PC-9 (cell line): ENCODE data around the gene SEL1L2. TPM values are rescaled to one million over a fixed set of nuclear protein-coding genes. Genes with fewer than 3 reads are reported as not detected.
A peak's percentile ranks its signal among the peaks of the same experiment; 100 is the strongest.
"Not testable (repeated sequence)": the region's sequence is repeated elsewhere in the genome, so short reads cannot be mapped to it uniquely, and the experiment has no call there.

Experiments
- BruUV-seq: library from RNA; stranded (reverse); fragments of 400-500 nt; replicated peaks from 2 replicates; lab custom pipeline; 2021; lab: Mats Ljungman, UMichigan
- CTCF ChIA-PET: fragments of 300-600 bp; sonication (Branson Sonifier 250); formaldehyde crosslinking; loops from one replicate; lab custom pipeline; 2022; ENCODE audit warnings: antibody characterized with exemption; lab: Charles Lee
- POLR2A ChIA-PET: fragments of 300-600 bp; sonication (Branson Sonifier 250); formaldehyde crosslinking; loops from one replicate; lab custom pipeline; 2022; ENCODE audit warnings: antibody characterized with exemption; ENCODE audit not compliant: unreplicated experiment; lab: Charles Lee
- DNase-seq, 2 experiments: peaks; one replicate each; pipeline versions ENCODE4 v3.0.0 to v3.0.0-alpha.2; 2015 to 2022; ENCODE audit warnings: mixed read lengths in 1 of 2
- H2AFZ ChIP-seq: fragments of 200-600 bp; sonication (generic); 2 replicates; pipeline ENCODE4 v1.8.1; 2017; ENCODE audit warnings: antibody characterized with exemption
- H3F3A ChIP-seq: fragments of 200-600 bp; sonication (generic); 2 replicates; pipeline ENCODE4 v1.8.1; 2017; ENCODE audit warnings: antibody characterized with exemption, mild to moderate bottlenecking, low read depth; ENCODE audit not compliant: insufficient read depth
- H3K27ac ChIP-seq: fragments of 200-600 bp; sonication (generic); 2 replicates; pipeline ENCODE4 v1.6.1; 2016; ENCODE audit warnings: mixed run types
- H3K27me3 ChIP-seq: fragments of 200-600 bp; sonication (generic); 2 replicates; pipeline ENCODE4 v1.6.1; 2016; ENCODE audit warnings: low read depth, mixed run types; ENCODE audit not compliant: insufficient read depth
- H3K36me3 ChIP-seq: fragments of 200-600 bp; sonication (generic); 2 replicates; pipeline ENCODE4 v1.6.1; 2016; ENCODE audit warnings: low read depth, mixed run types
- H3K4me1 ChIP-seq: fragments of 200-600 bp; sonication (generic); replicated peaks from 2 replicates; pipeline ENCODE4 v1.6.1; 2016; ENCODE audit warnings: mixed run types; ENCODE audit not compliant: insufficient read depth
- H3K4me2 ChIP-seq: fragments of 200-600 bp; sonication (generic); 2 replicates; pipeline ENCODE4 v1.6.1; 2017; ENCODE audit warnings: mixed run types
- H3K4me3 ChIP-seq: fragments of 200-600 bp; sonication (generic); 2 replicates; pipeline ENCODE4 v1.6.1; 2016; ENCODE audit warnings: mixed run types
- H3K79me2 ChIP-seq: fragments of 200-600 bp; sonication (generic); 2 replicates; pipeline ENCODE4 v1.6.1; 2017; ENCODE audit warnings: low read depth, mixed run types
- H3K9me2 ChIP-seq: fragments of 200-600 bp; sonication (generic); 2 replicates; pipeline ENCODE4 v1.8.1; 2017; ENCODE audit warnings: mild to moderate bottlenecking; ENCODE audit not compliant: insufficient read depth
- H3K9me3 ChIP-seq: fragments of 200-600 bp; sonication (generic); 2 replicates; pipeline ENCODE4 v1.8.1; 2016; ENCODE audit warnings: low read depth; ENCODE audit not compliant: insufficient read depth
- H4K20me1 ChIP-seq: fragments of 200-600 bp; sonication (generic); 2 replicates; pipeline ENCODE4 v1.8.1; 2017; ENCODE audit not compliant: insufficient read depth
- EZH2 ChIP-seq: fragments of 200-600 bp; sonication (generic); IDR thresholded peaks from 2 replicates; pipeline ENCODE4 v1.8.0; 2017; ENCODE audit warnings: antibody characterized with exemption, low read depth
- intact Hi-C: fragments of 100-400 bp; cut with micrococcal nuclease; formaldehyde crosslinking; loops from one replicate; pipeline ENCODE4 v1.10.0; 2022; ENCODE audit not compliant: unreplicated experiment
- total RNA-seq: library from RNA; stranded (reverse); gene quantifications from 2 replicates; pipeline ENCODE4 v1.2.3, GENCODE V29; 2021
- TF ChIP-seq, protein P1 (sequence below): fragments of 200-600 bp; sonication (generic); conservative IDR thresholded peaks from 2 replicates; pipeline ENCODE4 v1.6.1; 2017; ENCODE audit warnings: mixed run types, antibody characterized with exemption, mild to moderate bottlenecking, moderate library complexity

SEL1L2 gene
- total RNA-seq, 1 experiment from 2014 or later, result not detected

DNA sequence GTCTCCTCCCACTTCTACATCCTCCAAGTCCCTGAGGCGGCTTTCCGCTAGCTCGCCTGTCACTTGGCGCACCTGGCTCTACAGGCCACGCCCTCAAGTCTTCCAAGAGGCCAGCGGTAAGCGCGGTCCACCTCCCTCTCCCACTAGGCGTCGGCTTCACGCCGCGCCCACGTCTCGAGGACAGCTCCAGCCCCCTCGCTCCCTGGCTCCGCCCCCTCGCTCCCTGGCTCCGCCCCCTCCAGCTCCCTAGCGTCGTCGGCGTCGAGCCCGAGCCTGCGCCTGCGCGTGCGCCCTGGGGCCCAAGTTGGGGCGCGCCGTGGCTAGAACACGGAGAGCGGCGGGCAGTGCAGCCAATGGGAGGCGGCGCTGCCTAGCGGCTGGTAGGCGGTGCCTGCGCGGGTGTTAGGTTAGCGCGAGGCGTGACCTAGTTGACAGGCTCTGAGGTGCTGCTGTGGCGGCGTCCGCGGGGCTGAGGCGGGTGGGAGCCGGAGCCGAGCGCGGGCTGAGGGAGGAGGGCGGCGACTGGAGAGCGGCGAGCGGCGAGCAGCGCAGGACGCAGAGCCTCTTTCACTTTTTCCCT, 4.8 kb upstream of the SEL1L2 start, which contains the start of gene MACROD2:
MACROD2 (plus strand) TSS at position 431 of the 580 bp plus-strand sequence.
- BruUV-seq, result no TSS peak
- peak within 1 kb of the TSS; percentile 87 for H2AFZ ChIP-seq
- intact Hi-C loops, result loop anchor here (5.0 to 10.0 kb wide), 2 partner anchors 160 to 227 kb away; no protein-coding TSS in a partner anchor
- ChIA-PET CTCF (interaction anchor here (0.5 to 0.7 kb wide), 3 partner anchors 71 to 591 kb away, joined by 3 to 20 read pairs (median 4); no protein-coding TSS in a partner anchor), POLR2A (interaction anchor here (0.5 to 0.7 kb wide), 6 partner anchors 19 to 1937 kb away, joined by 3 to 5 read pairs (median 3); partner anchors contain the start of genes ESF1 and NDUFAF5)
- H3K79me2 ChIP-seq, result no peaks in the 10 kb centered on the region
- H3K4me2 ChIP-seq, result peak within 1 kb of the TSS; percentile 86
- H3K9me2 ChIP-seq, result no peaks in the 10 kb centered on the region
- no peak within 1 kb of the TSS for H3K27ac ChIP-seq
- H3F3A ChIP-seq, result 0 out of 2 replicates have a peak, but pooled peaks cover 4% of the 10 kb centered on the region
- peaks cover 10% of the 10 kb centered on the region for H3K4me1 ChIP-seq
- peaks cover 8% of the 10 kb centered on the region; the same call in 1 of the 2 replicates for H3K9me3 ChIP-seq
- peak; percentile 91 to 99 for DNase-seq
- H3K4me3 ChIP-seq, result peak within 1 kb of the TSS; percentile 66
- H4K20me1 ChIP-seq, result no peaks in the 10 kb centered on the region; the same call in 1 of the 2 replicates
- no peak for TF ChIP-seq EZH2
- TF ChIP-seq, protein P1, sequence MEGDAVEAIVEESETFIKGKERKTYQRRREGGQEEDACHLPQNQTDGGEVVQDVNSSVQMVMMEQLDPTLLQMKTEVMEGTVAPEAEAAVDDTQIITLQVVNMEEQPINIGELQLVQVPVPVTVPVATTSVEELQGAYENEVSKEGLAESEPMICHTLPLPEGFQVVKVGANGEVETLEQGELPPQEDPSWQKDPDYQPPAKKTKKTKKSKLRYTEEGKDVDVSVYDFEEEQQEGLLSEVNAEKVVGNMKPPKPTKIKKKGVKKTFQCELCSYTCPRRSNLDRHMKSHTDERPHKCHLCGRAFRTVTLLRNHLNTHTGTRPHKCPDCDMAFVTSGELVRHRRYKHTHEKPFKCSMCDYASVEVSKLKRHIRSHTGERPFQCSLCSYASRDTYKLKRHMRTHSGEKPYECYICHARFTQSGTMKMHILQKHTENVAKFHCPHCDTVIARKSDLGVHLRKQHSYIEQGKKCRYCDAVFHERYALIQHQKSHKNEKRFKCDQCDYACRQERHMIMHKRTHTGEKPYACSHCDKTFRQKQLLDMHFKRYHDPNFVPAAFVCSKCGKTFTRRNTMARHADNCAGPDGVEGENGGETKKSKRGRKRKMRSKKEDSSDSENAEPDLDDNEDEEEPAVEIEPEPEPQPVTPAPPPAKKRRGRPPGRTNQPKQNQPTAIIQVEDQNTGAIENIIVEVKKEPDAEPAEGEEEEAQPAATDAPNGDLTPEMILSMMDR, result no peak
- no peaks in the 10 kb centered on the region for H3K36me3 ChIP-seq
- H3K27me3 ChIP-seq, result no peaks in the 10 kb centered on the region

DNA sequence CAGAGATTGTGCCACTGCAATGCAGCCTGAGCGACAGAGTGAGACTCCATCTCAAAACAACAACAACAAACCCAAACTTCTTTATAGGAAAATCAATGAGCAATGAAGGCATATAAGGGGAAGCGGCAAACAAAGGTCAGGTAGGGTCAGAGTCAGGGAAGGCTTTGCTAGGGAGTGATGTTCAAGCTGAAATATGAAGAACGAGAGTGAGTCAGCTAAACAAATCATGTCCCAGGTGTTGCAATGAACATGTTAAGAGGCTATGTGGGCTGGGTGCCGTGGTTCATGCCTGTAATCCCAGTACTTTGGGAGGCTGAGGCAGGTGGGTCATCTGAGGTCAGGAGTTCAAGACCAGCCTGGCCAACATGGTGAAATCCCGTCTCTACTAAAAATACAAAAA, 1.5 kb upstream of the SEL1L2 start:
- H2AFZ ChIP-seq, H4K20me1 ChIP-seq, H3K36me3 ChIP-seq, H3K27me3 ChIP-seq, BruUV-seq, DNase-seq, H3K27ac ChIP-seq, H3K4me2 ChIP-seq, H3F3A ChIP-seq, H3K9me3 ChIP-seq, H3K4me1 ChIP-seq, H3K9me2 ChIP-seq, POLR2A ChIA-PET, H3K79me2 ChIP-seq, H3K4me3 ChIP-seq, CTCF ChIA-PET: not testable (repeated sequence)
- intact Hi-C loops, result loop anchor here (10.0 kb wide), 1 partner anchor 157 kb away; no protein-coding TSS in a partner anchor

DNA sequence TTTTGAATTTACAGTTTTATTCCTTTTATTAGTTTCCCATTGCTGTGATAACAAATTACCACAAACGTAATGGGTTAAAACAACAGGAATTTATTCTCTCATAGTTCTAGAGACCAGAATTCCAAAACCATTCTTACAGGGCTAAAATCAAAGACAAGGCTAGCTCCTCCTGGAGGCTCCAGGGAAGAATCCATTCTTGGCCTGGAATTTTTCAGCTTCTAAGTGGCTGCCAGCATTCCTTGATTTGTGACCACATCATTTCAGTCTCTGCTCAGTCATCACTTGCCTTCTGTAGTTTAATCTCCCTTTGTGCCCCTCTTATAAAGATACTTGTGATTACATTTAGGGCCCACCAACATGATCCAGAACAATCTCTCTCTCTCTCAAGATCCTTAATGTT, 897 bp upstream of the SEL1L2 start:
- TF ChIP-seq, protein P1, result no peak
- TF ChIP-seq EZH2, result no peak
- peaks cover 8% of the 10 kb centered on the region; the same call in 1 of the 2 replicates for H3K9me3 ChIP-seq
- no TSS peak for BruUV-seq
- no peak overlapping the region for H3K27ac ChIP-seq
- POLR2A ChIA-PET, result no interaction called here
- intact Hi-C loops, result loop anchor here (10.0 kb wide), 1 partner anchor 157 kb away; no protein-coding TSS in a partner anchor
- H3F3A ChIP-seq, result no peaks in the 10 kb centered on the region
- no peaks in the 10 kb centered on the region; the same call in 1 of the 2 replicates for H3K9me2 ChIP-seq
- no peak for DNase-seq
- CTCF ChIA-PET, result no interaction called here
- H2AFZ ChIP-seq, result no peak overlapping the region
- no peaks in the 10 kb centered on the region for H3K79me2 ChIP-seq
- no peaks in the 10 kb centered on the region for H3K36me3 ChIP-seq
- no peak overlapping the region for H3K4me3 ChIP-seq
- H4K20me1 ChIP-seq, result no peaks in the 10 kb centered on the region
- H3K27me3 ChIP-seq, result no peaks in the 10 kb centered on the region
- H3K4me1 ChIP-seq, result peaks cover under 1% of the 10 kb centered on the region; the same call in 1 of the 2 replicates
- no peak overlapping the region for H3K4me2 ChIP-seq
